HG03135 (cell line): ENCODE data around the gene DUSP15.
"Not testable (repeated sequence)": the region's sequence is repeated elsewhere in the genome, so short reads cannot be mapped to it uniquely, and the experiment has no call there.

Experiments
- ATAC-seq: cut with Tn5 transposase; IDR thresholded peaks from one replicate; pipeline ENCODE4 v1.9.1; 2021; ENCODE audit warnings: mild to moderate bottlenecking, moderate library complexity; ENCODE audit not compliant: unreplicated experiment

The DUSP15 gene, protein sequence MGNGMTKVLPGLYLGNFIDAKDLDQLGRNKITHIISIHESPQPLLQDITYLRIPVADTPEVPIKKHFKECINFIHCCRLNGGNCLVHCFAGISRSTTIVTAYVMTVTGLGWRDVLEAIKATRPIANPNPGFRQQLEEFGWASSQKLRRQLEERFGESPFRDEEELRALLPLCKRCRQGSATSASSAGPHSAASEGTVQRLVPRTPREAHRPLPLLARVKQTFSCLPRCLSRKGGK

DNA sequence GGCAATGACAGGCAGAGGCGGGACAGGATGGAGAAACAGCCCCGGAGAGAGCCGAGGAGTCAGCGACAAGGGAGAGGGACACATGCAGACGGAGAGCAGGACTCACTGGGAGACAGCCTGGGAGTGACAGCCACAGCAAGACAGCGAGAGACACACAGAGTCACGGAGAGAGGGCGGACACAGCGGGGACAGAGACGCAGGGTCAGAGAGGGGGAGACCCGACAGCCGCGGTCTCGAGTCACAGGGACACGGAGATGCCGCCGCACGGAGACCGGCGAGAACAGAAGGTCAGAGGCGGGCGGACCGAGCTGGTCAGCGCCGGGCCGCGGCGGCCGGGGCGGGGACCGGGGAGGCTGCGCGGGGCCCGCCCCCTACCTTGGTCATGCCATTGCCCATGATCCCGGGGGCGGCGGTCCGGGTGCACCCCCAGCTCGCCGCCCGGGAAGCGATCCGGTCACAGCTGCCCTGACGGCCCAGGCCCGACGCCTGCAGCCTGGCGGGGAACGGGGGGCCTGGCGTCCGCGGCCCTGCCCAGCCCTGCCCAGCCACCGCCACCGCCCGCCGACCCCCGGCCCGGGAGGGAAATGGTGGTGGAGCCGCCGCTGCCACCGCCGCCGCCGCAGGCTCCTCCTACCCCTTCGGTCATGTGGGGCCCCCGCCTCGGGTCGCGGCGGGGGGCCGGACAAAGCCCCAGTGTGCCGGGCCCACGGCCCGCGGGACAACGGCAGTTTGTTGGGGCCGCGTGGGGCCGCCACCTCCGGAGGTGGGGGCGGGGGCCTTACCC is at the start of gene DUSP15, which contains the start of gene TTLL9:
Gene DUSP15 (minus strand): TSS at position 586 of the 784 bp plus-strand sequence. CDS start 190 bp downstream, at position 396.
Gene TTLL9 (plus strand): TSS at position 693 of the 784 bp plus-strand sequence. CDS start 493 bp downstream, outside the sequence.
- ATAC-seq = no peak

DNA sequence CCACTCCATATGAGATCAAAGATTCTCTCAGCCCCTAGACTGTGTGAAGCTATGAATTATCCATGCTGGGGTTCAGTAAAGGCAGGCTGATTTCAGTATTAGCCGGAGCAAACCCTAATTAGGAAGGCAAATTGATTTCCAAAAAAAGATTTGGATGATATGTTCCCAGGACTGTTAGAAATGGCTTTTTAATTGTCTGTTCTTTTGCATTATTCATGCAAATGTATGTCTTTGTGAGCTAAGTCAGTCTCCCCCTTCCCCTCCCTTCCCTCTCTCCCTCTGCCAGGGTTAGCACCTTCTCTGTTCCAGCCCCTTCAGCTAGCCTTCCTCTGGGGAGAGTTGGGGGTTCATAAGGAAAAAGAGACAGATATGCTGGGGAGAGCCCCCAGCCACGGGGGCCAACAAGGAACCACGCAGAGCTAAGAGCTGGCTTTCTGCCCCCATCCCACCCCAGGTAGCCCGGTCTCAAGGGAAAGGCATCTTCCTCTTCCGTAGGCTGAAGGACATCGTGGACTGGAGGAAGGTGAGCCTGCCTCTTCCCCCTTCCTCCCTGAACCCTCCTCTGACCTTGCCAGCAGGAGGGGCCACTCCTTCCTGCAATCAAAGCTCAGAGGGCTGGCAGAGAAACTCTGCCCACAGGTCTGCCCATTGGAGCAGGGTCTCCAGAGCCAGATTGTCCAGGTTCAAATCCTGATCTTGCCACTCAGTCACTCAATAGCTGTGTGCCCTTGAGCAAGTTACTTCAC is 49.3 kb upstream of the DUSP15 start:
- no peak for ATAC-seq

DNA sequence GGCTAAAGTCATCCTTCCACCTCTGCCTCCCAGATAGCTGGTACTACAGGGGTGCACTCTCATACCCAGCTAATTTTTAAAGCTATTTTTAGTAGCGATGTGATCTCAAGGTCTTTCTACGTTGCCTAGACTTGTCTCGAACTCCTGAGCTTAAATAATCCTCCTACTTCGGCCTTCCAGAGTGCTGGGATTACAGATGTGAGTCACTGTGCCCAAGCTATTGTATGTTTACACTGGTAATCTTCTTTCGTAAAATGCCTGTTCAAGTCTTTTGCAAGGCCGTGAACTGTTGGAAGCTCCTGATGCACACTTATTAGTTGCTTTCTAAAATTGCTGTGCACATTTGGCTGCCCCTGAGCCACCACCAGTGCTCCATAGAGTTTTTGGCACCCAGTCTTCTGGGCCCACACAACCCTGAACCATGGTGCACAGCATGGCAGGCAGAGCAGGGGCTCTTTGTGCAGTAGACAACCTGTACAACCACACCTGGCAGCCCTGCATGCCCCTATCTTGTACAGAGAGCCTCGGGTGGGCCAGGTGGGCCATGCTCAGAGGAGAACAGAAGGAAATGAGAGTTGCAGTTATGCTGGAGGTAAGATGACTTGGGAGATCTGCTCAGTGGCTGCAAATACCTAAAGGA is 48.3 kb upstream of the DUSP15 start:
- ATAC-seq = no peak

DNA sequence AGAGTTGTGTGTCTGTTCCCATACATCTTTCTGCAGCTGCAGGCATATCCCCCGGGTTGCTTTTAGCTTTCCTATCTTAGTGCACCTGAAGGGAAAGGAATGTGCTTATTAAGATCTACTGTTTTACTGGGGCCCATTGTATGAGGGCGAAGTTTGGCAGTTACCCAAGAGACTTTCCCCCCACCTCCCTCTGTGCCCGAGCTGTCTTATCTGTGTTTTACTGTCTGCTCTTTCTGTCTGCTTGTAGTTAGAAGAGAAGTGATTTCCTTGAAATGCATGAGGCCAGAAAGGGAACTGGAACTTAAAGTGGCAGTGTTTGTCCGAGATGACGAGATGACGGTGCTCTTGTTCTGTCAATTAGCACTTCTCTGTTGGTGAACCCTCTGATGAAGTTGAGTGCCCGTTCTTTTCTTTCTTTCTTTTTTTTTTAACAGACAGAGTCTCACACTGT is 47.7 kb upstream of the DUSP15 start:
- ATAC-seq = not testable (repeated sequence)

DNA sequence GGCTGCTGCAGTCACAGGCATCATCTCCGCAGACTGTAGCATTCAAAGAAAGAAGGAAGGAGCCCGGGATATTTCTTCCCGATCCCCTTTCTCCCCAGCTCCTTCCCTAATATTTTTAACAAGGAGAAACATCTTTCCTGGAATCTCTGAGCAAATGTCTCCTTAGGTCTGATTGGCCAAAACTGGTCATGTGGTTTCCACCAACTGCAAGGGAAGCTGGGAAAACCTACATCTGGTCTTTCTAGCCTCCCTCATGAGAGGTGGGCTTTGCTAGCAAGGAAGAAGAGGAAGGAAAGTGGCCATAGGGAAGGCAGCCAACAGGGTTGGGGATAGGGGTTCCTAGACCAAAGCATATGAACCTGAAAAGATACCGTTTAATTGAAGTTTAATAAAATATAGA is 46.4 kb upstream of the DUSP15 start:
- no peak for ATAC-seq

DNA sequence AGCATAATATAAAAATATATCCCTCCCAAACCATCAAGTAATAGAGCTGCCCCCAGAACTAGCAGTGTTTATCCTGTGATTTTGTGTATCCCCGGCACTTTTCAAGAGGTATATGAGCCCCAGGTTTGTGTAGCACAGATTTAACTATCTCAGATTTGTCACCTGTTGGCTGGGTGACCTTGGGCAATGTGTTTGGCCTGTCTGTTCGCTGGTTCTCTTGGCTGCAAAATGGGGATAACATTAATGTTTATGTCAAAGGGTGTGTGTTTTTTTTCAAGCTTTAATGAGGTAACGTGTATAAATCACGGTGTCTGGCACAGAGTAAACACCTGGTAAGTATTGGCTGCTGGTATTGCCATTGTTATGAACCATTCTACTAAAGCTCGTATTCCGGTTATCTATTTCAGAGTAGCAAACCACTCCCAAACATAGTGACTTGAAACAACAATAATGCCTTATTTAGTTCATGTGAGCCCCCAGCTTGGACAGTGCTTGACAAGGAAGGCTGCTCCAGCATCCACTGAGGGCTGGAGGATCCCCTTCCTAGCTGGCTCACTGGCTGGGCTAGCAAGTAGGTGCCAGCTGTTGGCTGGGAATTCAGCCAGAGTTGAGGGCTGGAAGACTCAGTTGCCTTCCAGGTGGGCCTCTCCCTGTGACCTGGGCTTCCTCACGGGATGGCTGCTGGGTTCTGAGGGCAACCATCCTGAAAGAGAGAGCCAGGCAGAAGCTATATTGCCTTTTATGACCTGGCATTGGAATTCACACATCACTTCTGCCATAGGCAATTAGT is 45.4 kb upstream of the DUSP15 start:
- ATAC-seq = no peak

DNA sequence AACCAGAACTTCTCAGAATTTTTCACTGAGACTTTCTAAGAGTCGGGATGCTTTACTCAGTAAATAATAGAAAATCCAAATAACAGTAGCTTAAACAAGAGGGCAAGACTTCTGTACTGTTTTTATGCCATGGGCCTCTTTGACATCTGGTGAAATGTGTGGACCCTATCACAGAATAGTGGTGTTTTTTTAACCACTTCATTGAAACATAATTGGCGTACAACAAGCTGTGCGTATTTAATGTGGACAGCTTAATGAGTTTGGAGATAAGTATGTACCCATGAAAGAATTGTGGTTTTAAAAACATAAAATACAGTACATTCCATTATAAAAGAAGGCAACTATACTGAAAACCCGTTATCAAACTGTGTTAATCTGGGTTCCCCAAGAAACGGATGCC is 43.8 kb upstream of the DUSP15 start:
- ATAC-seq = no peak

DNA sequence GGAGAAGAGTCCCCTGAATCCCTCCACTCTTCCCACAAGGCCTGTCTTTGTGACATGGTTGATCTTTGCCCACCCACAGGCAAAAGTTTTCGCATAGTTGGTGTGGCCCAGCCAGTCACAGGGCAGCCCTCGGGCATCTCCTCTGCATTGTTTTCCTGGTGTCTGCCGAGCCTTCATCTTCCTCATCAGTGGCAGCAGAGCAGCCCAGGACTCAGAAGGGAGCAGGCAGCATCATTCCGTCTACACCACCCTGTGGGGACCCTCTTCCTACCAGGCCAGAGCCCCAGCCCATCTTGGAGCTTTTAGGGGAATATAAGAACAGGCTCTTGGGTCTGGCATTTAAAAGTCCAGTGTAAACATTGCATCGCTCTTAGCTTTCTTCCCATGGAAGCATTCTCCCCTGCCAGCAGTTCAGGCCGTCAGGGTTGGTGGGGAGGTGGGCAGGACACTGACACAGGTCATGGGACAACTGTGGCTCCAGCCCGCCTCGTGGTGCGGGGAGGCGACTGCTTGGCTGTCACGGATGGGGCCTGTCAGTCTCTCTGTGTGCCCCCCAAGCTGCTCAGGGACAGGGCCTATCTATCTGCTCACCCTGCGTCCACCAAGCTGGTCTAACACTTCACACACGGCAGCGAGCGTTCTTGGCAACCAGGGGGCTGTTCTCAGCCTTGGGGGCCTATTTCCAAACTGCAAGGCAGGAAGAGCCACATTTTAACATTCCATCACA is 43.3 kb upstream of the DUSP15 start:
- ATAC-seq = no peak

DNA sequence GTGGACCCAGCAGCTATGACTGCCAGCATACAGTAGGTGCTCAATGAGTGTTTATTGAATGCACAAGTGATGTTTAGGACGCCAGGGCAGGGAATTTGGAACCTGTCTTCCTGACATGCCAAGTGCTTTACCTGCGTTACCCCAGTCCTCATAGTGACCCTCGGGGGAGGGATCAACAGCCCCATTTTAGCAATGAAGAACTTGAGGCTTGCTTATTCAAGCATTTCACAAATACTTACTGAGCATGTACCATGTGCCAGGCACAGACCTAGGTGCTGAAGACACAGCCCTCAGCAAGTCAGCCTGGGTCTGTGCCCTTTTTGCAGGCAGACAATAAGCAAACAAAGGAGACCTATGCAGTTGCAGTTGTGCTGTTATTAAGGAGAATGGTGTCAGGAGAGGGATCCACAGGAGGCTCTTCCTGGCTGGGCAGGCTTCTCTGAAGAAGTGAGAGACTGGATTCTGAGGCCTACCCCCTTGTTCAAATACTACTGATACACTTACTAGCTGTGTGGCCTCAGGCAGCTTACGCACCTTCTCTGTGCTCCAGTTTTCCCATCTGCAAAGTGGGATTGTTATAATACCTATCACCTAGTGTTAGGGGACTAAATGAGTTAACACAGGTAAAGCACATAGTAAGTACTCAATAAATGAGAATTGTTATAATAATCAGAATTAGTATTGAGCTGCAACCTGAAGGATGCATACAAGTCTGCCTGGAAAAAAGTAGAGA is 39.9 kb upstream of the DUSP15 start:
- no peak for ATAC-seq

DNA sequence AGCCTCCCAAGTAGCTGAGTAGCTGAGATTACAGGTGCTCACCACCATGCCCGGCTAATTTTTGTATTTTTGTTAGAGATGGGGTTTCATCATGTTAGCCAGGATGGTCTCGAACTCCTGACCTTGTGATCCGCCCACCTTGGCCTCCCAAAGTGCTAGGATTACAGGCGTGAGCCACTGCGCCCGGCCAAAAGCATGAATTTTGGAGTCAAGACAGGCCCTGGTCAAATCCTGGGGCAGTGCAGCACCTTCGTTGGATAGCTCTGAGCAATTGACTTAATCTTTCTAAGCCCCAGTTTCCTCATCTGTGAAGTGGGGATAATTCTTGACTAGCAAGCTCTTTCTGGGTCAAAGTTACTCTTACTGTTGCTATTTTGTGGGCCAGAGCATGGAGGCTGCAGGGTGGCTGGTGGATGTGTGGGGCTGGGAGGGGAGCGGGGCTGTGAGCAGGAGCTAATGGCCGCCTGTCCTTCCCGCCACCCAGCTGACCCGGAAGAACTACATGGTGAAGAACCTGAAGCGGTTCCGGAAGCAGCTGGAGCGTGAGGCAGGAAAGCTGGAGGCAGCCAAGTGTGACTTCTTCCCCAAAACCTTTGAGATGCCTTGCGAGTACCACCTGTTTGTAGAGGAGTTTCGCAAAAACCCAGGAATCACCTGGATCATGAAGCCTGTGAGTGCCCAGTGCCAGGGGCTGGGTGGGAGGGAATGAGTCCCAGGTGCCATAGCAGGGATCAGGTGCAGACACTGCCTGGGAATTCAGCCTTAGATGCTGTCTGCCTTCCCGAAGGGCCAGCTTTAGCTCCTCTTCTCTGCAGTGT is 39.1 kb upstream of the DUSP15 start:
- no peak for ATAC-seq

DNA sequence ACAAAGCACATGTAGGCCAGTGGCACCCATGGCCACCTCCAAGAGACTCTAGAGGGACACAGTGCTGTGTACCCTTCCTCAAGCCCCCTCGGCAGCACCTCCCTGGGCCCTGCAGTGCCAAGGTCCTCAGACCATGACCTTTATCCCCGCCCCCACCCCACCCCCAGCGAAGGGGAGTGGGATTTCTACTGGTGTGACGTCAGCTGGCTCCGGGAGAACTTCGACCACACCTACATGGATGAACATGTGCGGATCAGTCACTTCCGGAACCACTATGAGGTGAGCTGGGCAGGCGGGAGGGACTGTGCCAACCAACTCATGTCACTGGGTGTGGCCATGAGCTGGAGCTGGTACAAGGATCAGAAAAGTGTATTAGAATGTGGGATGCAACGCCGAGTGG is 38.1 kb upstream of the DUSP15 start:
- no peak for ATAC-seq

DNA sequence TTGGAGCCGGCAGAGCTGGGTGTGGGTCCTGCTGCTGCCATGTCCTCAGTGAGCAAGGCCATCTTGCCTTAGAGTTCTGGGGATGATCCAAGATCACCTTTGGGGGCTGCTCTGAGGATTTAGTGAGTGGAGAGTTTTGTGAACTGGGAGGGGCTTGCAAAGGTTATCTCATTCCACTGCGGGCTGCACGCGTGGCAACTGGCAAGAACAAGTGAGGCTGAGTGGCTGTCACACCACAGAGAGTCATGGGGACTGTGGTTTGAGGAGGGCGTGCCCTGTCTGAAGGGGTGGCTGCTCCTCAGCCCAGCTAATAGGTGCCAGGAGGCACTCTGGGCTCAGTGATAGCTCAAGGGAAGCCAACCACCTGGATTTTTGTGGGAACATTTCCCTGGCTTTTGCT is 37.7 kb upstream of the DUSP15 start:
- ATAC-seq = no peak

DNA sequence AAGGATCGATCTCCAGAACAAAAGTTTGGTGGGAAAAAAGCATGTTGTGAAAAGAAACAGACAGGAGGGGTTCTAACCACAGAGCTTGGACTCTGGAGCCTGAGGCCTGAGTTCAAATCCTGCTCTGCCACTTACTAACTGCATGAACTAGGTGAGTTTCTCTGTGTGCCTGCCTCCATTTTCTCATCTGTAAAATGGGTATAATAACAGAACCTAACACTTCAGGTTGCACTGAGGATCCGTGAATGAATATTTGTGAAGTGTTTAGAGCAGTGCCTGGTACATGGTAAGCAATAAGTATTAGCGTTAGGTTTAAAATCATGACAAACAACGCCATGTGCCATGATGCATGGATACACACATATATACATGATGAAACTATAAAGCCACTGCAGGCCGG is 36.7 kb upstream of the DUSP15 start:
- no peak for ATAC-seq

DNA sequence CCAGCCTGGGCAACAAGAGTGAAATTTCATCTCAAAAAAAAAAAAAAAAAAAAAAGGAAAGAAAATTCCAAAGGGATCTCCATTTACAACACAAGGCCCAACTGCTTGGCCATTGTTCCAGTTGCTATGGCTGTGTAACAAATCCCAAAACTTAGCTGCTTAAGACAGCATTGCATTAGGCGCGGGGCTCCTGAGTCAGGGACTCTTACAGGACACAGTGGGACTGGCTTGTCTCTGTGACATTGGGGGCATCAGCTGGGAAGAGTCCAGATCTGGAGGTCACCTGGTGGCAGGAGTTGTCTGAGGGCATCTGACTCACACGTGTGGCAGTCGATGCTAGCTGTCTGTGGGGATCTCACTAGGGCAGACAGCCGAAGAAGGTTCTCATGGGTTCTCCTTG is 35.7 kb upstream of the DUSP15 start:
- no peak for ATAC-seq

DNA sequence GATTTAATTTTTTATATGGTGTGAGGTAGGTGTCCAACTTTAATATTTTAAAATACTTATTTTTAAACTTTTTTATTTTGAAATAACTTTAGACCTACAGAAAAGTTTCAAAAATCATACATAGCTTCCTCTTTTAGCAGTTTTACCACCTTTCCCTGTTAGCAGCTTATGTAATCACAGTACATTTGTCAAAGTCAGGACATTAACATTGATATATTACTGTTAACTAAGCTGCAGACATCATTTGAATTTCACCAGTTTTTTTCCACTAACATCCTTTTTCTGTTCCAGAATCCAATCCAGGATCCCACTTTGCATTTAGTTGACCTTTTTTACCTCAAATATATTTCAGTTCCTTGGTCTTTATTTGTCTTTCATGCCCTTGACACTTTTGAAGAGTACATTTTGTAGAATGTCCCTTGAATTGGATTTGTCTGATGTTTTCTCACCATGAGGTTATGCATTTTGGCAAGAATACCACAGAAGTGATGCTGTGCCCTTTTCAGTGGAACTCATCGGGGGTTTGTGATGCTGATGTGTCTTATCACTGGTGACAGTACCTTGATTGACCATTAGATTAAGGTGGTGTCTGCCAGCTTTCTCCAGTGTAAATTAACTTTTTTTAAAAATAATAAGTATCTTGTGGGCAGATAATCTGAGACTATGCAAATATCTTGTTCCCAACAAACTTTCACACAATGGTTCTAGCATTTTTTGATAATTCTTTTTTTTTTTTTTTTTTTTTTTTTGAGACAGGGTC is 33.5 kb upstream of the DUSP15 start:
- ATAC-seq = no peak

DNA sequence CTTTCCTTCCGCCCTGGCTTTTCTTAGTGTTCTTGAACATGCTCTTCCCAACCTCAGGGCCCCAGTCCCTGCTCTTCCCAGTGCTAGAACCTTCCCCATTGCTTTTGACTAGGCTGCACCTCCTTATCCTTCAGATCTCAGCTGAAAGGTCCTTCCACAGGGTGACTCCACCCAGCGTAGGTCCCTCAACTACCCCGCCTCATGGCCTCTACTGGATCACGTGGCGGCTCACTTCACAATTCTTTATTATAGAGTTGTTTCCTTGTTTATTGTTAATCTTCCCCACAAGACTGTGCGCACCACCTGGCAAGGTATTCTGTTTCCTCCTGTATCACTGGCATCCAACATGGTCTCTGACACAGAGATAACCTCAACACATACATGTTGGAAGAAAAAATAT is 31.3 kb upstream of the DUSP15 start:
- no peak for ATAC-seq

DNA sequence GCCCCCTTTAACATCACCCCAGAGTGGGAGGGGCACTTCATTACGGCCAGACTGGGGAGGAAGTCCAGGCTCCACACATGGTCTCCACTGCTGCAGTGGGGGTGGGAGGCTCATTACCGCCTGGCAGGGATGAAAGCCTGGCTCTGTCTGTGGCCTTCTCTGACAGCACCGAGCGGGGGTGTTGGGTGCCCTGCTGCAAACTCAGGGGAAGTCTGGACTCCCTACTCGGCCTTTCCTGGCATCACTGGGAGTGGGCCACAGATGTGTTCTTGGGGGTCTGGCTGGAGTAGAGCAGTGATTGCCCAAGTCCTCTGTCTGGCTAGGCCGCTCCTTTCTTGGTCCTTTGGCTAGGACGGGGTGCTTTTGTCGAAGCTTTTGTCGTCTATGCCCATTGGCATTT is 27.2 kb upstream of the DUSP15 start:
- no peak for ATAC-seq
